Measurements from ENCODE around the gene MICALL1.

DNA sequence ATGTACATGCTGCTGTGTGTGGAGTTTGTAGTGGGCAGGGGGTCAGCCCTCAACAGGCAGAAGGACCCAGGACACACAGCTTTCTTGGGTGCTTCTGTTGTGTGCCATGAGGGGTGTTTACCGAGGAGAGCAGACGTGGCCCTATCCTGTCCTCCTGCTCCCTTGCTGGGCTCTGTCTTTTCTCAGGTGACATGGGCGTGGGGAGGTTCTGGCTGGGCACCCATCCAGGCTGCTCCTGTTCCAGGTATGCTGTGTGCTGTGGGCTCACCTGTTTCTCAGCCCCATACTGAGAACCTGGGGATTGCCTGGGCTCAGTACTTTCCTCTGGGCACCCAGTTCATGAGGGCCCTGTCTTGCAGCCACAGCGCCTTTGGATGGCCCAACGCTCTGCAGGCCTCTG, 23.3 kb downstream of the MICALL1 start:
- TF ChIP-seq, protein P1, sequence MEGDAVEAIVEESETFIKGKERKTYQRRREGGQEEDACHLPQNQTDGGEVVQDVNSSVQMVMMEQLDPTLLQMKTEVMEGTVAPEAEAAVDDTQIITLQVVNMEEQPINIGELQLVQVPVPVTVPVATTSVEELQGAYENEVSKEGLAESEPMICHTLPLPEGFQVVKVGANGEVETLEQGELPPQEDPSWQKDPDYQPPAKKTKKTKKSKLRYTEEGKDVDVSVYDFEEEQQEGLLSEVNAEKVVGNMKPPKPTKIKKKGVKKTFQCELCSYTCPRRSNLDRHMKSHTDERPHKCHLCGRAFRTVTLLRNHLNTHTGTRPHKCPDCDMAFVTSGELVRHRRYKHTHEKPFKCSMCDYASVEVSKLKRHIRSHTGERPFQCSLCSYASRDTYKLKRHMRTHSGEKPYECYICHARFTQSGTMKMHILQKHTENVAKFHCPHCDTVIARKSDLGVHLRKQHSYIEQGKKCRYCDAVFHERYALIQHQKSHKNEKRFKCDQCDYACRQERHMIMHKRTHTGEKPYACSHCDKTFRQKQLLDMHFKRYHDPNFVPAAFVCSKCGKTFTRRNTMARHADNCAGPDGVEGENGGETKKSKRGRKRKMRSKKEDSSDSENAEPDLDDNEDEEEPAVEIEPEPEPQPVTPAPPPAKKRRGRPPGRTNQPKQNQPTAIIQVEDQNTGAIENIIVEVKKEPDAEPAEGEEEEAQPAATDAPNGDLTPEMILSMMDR (IDR thresholded peaks at IDR 0.05 in 2 of 3, conservative IDR thresholded peaks at IDR 0.05 in 1 of 3; ENCODE audit: insufficient read depth in 2 of 3, low read depth in 1 of 3, low read length in 3 of 3) = no peak
- TF ChIP-seq, protein P2, sequence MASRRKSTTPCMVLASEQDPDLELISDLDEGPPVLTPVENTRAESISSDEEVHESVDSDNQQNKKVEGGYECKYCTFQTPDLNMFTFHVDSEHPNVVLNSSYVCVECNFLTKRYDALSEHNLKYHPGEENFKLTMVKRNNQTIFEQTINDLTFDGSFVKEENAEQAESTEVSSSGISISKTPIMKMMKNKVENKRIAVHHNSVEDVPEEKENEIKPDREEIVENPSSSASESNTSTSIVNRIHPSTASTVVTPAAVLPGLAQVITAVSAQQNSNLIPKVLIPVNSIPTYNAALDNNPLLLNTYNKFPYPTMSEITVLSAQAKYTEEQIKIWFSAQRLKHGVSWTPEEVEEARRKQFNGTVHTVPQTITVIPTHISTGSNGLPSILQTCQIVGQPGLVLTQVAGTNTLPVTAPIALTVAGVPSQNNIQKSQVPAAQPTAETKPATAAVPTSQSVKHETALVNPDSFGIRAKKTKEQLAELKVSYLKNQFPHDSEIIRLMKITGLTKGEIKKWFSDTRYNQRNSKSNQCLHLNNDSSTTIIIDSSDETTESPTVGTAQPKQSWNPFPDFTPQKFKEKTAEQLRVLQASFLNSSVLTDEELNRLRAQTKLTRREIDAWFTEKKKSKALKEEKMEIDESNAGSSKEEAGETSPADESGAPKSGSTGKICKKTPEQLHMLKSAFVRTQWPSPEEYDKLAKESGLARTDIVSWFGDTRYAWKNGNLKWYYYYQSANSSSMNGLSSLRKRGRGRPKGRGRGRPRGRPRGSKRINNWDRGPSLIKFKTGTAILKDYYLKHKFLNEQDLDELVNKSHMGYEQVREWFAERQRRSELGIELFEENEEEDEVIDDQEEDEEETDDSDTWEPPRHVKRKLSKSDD (conservative IDR thresholded peaks at IDR 0.05; ENCODE audit: low read length) = no peak
- no peak for TF ChIP-seq ZNF695 (CRISPR knock-in tag; IDR thresholded peaks at IDR 0.05)
- no peak for TF ChIP-seq HDGF (IDR thresholded peaks at IDR 0.05)
- TF ChIP-seq NONO (IDR thresholded peaks at IDR 0.05; ENCODE audit: low read depth in 2 of 2, low read length in 1 of 2) = no peak
- TF ChIP-seq EZH2 (IDR thresholded peaks at IDR 0.05; ENCODE audit: borderline replicate concordance, low read depth, low read length) = no peak
- TF ChIP-seq ZBTB17 (CRISPR knock-in tag; IDR thresholded peaks at IDR 0.05) = no peak
- TF ChIP-seq KLF13 (tag; IDR thresholded peaks at IDR 0.05; ENCODE audit: borderline replicate concordance, low read depth) = no peak

Data from K562 (cell line).